H1 (cell line): ENCODE results near the gene TWNK. TPM values are rescaled to one million over a fixed set of nuclear protein-coding genes. Genes with fewer than 3 reads are reported as not detected.

Experiments used
- CTCF ChIA-PET: fragments of 300-600 bp; sonication (Branson Sonifier 250); formaldehyde crosslinking; loops from one replicate; lab custom pipeline; 2021; ENCODE audit not compliant: partially characterized antibody; lab: Charles Lee
- POLR2A ChIA-PET: fragments of 300-600 bp; sonication (Branson Sonifier 250); formaldehyde crosslinking; loops from one replicate; lab custom pipeline; 2021; ENCODE audit warnings: inconsistent platforms; ENCODE audit not compliant: partially characterized antibody; lab: Charles Lee
- DNase-seq, 2 experiments: peaks; one replicate each; pipeline versions ENCODE4 v3.0.0 to v3.0.0-alpha.2; 2010 to 2022; ENCODE audit warnings: low spot score in 2 of 2, low read depth in 1 of 2, mixed read lengths in 1 of 2
- FAIRE-seq: peaks from 2 replicates; lab custom pipeline; 2011; peaks lifted over from hg19 to GRCh38; lab: Jason Lieb, UNC
- H2AFZ ChIP-seq: 2 replicates; pipeline ENCODE4 v1.8.1; 2012; ENCODE audit warnings: low read length, inconsistent platforms
- H2AK5ac ChIP-seq: 2 replicates; pipeline ENCODE4 v1.6.1; 2013; ENCODE audit warnings: low read depth, low read length
- H2BK120ac ChIP-seq: replicated peaks from 2 replicates; pipeline ENCODE3; 2013; ENCODE audit warnings: low read depth, low read length, inconsistent platforms
- H2BK12ac ChIP-seq: 2 replicates; pipeline ENCODE4 v1.6.1; 2013; ENCODE audit warnings: low read depth, low read length
- H2BK15ac ChIP-seq: 2 replicates; pipeline ENCODE4 v1.6.1; 2013; ENCODE audit warnings: low read length
- H2BK20ac ChIP-seq: 2 replicates; pipeline ENCODE4 v1.6.1; 2013; ENCODE audit warnings: low read length
- H2BK5ac ChIP-seq: 2 replicates; pipeline ENCODE4 v1.6.1; 2013; ENCODE audit warnings: low read depth, low read length
- H3K14ac ChIP-seq: 2 replicates; pipeline ENCODE4 v1.6.1; 2013; ENCODE audit warnings: inconsistent platforms; ENCODE audit not compliant: insufficient read length
- H3K18ac ChIP-seq: 2 replicates; pipeline ENCODE4 v1.6.1; 2013; ENCODE audit warnings: low read length; ENCODE audit errors: extremely low read depth
- H3K23ac ChIP-seq: 2 replicates; pipeline ENCODE4 v1.6.1; 2013; ENCODE audit warnings: inconsistent platforms; ENCODE audit not compliant: insufficient read length
- H3K23me2 ChIP-seq: 2 replicates; pipeline ENCODE4 v1.6.1; 2013; ENCODE audit warnings: low read depth, low read length
- H3K27ac ChIP-seq: 2 replicates; pipeline ENCODE4 v1.6.1; 2011; ENCODE audit warnings: low read depth, low read length, inconsistent platforms
- H3K27me3 ChIP-seq, 4 experiments: replicated peaks in 1 of 4; 1 replicate in 1 of 4; 2 replicates in 3 of 4; pipeline versions ENCODE4 v1.6.1 to v1.8.1; 2011 to 2013; ENCODE audit warnings: low read length in 3 of 4, mild to moderate bottlenecking in 3 of 4, inconsistent platforms in 2 of 4, mixed read lengths in 2 of 4, moderate library complexity in 1 of 4; ENCODE audit not compliant: control insufficient read depth in 3 of 4, insufficient read depth in 3 of 4; ENCODE audit errors: extremely low read depth in 1 of 4
- H3K36me3 ChIP-seq, 4 experiments: 2 replicates each; pipeline versions ENCODE4 v1.6.1 to v1.8.1; 2011 to 2013; ENCODE audit warnings: mild to moderate bottlenecking in 4 of 4, low read length in 3 of 4, moderate library complexity in 2 of 4, control low read depth in 1 of 4, inconsistent platforms in 1 of 4; ENCODE audit not compliant: insufficient read depth in 4 of 4, control insufficient read depth in 2 of 4
- H3K4ac ChIP-seq: replicated peaks from 2 replicates; pipeline ENCODE3; 2013; ENCODE audit warnings: low read length, low read depth, mixed read lengths, inconsistent platforms; ENCODE audit not compliant: insufficient read length
- H3K4me1 ChIP-seq, 4 experiments: replicated peaks in 1 of 4; 1 replicate in 1 of 4; 2 replicates in 3 of 4; pipeline versions ENCODE4 v1.6.1 to v1.8.1; 2011 to 2013; ENCODE audit warnings: low read length in 3 of 4, inconsistent platforms in 2 of 4, mixed read lengths in 1 of 4; ENCODE audit not compliant: insufficient read depth in 4 of 4, control insufficient read depth in 3 of 4
- H3K4me2 ChIP-seq, 2 experiments: 2 replicates each; pipeline versions ENCODE4 v1.6.1 to v1.8.1; 2011 to 2013; ENCODE audit warnings: low read depth in 2 of 2, low read length in 2 of 2, control low read depth in 1 of 2, inconsistent platforms in 1 of 2, mild to moderate bottlenecking in 1 of 2; ENCODE audit not compliant: insufficient read depth in 1 of 2
- H3K4me3 ChIP-seq, 4 experiments: fragments of 200-600, 300-600 bp in 1 of 4; sonication (generic), shearing (Covaris generic), sonication (Bioruptor Twin) in 1 of 4; 2 replicates each; pipeline versions ENCODE4 v1.5.1 to v1.8.1; 2011 to 2016; ENCODE audit warnings: low read length in 4 of 4, low read depth in 3 of 4, control low read depth in 2 of 4, inconsistent platforms in 2 of 4, mild to moderate bottlenecking in 2 of 4, mixed read lengths in 1 of 4, moderate library complexity in 1 of 4; ENCODE audit not compliant: insufficient read depth in 2 of 4; ENCODE audit errors: extremely low read depth in 1 of 4
- H3K56ac ChIP-seq: replicated peaks from 2 replicates; pipeline ENCODE3; 2013; ENCODE audit warnings: low read depth, mild to moderate bottlenecking, mixed read lengths, low read length, inconsistent platforms; ENCODE audit not compliant: insufficient read length
- H3K79me1 ChIP-seq: 2 replicates; pipeline ENCODE4 v1.6.1; 2013; ENCODE audit warnings: low read depth, low read length, control low read depth
- H3K79me2 ChIP-seq, 2 experiments: 2 replicates each; pipeline versions ENCODE4 v1.6.1 to v1.8.1; 2012 to 2013; ENCODE audit warnings: low read length in 2 of 2, mild to moderate bottlenecking in 2 of 2, inconsistent platforms in 1 of 2; ENCODE audit not compliant: insufficient read depth in 2 of 2, control insufficient read depth in 1 of 2
- H3K9ac ChIP-seq, 4 experiments: replicated peaks in 1 of 4; 1 replicate in 1 of 4; 2 replicates in 3 of 4; pipeline versions ENCODE4 v1.6.1 to v1.8.1; 2011 to 2013; ENCODE audit warnings: low read depth in 3 of 4, low read length in 3 of 4, control low read depth in 2 of 4, mild to moderate bottlenecking in 2 of 4, moderate library complexity in 2 of 4, inconsistent platforms in 1 of 4; ENCODE audit errors: extremely low read depth in 1 of 4
- H3K9me3 ChIP-seq, 2 experiments: 2 replicates each; pipeline versions ENCODE4 v1.6.1 to v1.8.1; 2012 to 2013; ENCODE audit warnings: mild to moderate bottlenecking in 2 of 2, moderate library complexity in 2 of 2, control low read depth in 1 of 2, inconsistent platforms in 1 of 2, low read depth in 1 of 2, low read length in 1 of 2, mixed read lengths in 1 of 2; ENCODE audit not compliant: insufficient read depth in 2 of 2
- H4K20me1 ChIP-seq, 2 experiments: replicated peaks in 1 of 2; 2 replicates each; pipeline versions ENCODE3 to v1.8.1; 2011 to 2013; ENCODE audit warnings: inconsistent platforms in 2 of 2, low read length in 2 of 2, mild to moderate bottlenecking in 1 of 2; ENCODE audit not compliant: insufficient read depth in 2 of 2, control insufficient read depth in 1 of 2
- H4K5ac ChIP-seq: 2 replicates; pipeline ENCODE4 v1.6.1; 2013; ENCODE audit warnings: low read length, low read depth, mixed read lengths, inconsistent platforms; ENCODE audit not compliant: insufficient read length
- H4K8ac ChIP-seq: 2 replicates; pipeline ENCODE4 v1.8.0; 2013; ENCODE audit warnings: mild to moderate bottlenecking, moderate library complexity, low read length, inconsistent platforms; ENCODE audit not compliant: insufficient read depth; ENCODE audit errors: extremely low read depth
- H4K91ac ChIP-seq: replicated peaks from 2 replicates; pipeline ENCODE3; 2013; ENCODE audit warnings: low read length, mixed read lengths, inconsistent platforms; ENCODE audit not compliant: insufficient read length
- BRCA1 ChIP-seq: IDR thresholded peaks from 2 replicates; pipeline ENCODE4 v1.6.1; 2012; ENCODE audit warnings: low read depth, low read length, improper control_type of control experiment
- CBX8 ChIP-seq: fragments of 300-800, 300-1000 bp; sonication (generic); IDR thresholded peaks from 2 replicates; pipeline ENCODE4 v1.7.1; 2016; ENCODE audit warnings: low read depth, low read length, borderline replicate concordance
- CHD1 ChIP-seq: IDR thresholded peaks from 2 replicates; pipeline ENCODE4 v1.6.1; 2012; ENCODE audit warnings: low read depth, low read length, improper control_type of control experiment
- CTBP2 ChIP-seq: IDR thresholded peaks from 2 replicates; pipeline ENCODE4 v1.7.0; 2011; ENCODE audit warnings: borderline replicate concordance, mild to moderate bottlenecking, moderate library complexity, mixed read lengths, low read length; ENCODE audit not compliant: insufficient read depth, insufficient read length
- E2F6 ChIP-seq: IDR thresholded peaks from 2 replicates; pipeline ENCODE4 v1.6.1; 2012; ENCODE audit warnings: inconsistent platforms
- EGR1 ChIP-seq: IDR thresholded peaks from 2 replicates; pipeline ENCODE4 v1.6.1; 2011; ENCODE audit warnings: low read depth, low read length, borderline replicate concordance
- KDM4A ChIP-seq: IDR thresholded peaks from one replicate; pipeline ENCODE4 v1.7.1; 2012; ENCODE audit warnings: low read depth, mild to moderate bottlenecking, moderate library complexity, low read length, inconsistent platforms; ENCODE audit not compliant: severe bottlenecking
- KDM5A ChIP-seq: fragments of 200-600 bp; IDR thresholded peaks from 2 replicates; pipeline ENCODE4 v1.7.1; 2012; ENCODE audit warnings: mild to moderate bottlenecking, low read length, inconsistent platforms, mixed read lengths
- NANOG ChIP-seq: IDR thresholded peaks from 2 replicates; pipeline ENCODE4 v1.6.1; 2011; ENCODE audit warnings: low read length, low read depth, mild to moderate bottlenecking, inconsistent platforms; ENCODE audit not compliant: insufficient read depth, poor library complexity, severe bottlenecking
- POU5F1 ChIP-seq: IDR thresholded peaks from 2 replicates; pipeline ENCODE4 v1.6.1; 2011; ENCODE audit warnings: low read depth, mild to moderate bottlenecking, low read length, moderate library complexity
- RXRA ChIP-seq: IDR thresholded peaks from 2 replicates; pipeline ENCODE4 v1.6.1; 2011; ENCODE audit warnings: low read depth, mild to moderate bottlenecking, low read length, moderate library complexity; ENCODE audit not compliant: insufficient read depth
- SP1 ChIP-seq: IDR thresholded peaks from 2 replicates; pipeline ENCODE4 v1.6.1; 2011; ENCODE audit warnings: low read depth, low read length
- SP4 ChIP-seq: IDR thresholded peaks from 2 replicates; pipeline ENCODE4 v1.6.1; 2012; ENCODE audit warnings: low read length, inconsistent platforms
- TAF1 ChIP-seq: IDR thresholded peaks from 2 replicates; pipeline ENCODE4 v1.6.1; 2011; ENCODE audit warnings: mild to moderate bottlenecking, low read depth, low read length
- WGBS, 2 experiments: shearing (Covaris generic) in 1 of 2; methylation state at CpG; one replicate each; pipeline versions ENCODE4 v1.1.6 to v1.1.7; 2013 to 2015; ENCODE audit warnings: low lambda C conversion rate in 2 of 2, mixed read lengths in 2 of 2, inconsistent platforms in 1 of 2, low coverage in 1 of 2, missing lambda C conversion rate in 1 of 2; ENCODE audit not compliant: insufficient replicate concordance in 2 of 2, insufficient coverage in 1 of 2, insufficient read length in 1 of 2; ENCODE audit errors: extremely low coverage in 1 of 2, missing lambda C conversion rate in 1 of 2; 5-methylcytosine and 5-hydroxymethylcytosine counted together
- polyA plus RNA-seq, 7 experiments: library from polyadenylated mRNA; depleted of rRNA in 3 of 7; stranded (reverse) in 5 of 7; unstranded in 2 of 7; fragments of >200 nt in 5 of 7; fragments of 200-250 nt in 2 of 7; gene quantifications; 1 replicate in 5 of 7; 2 replicates in 1 of 7; 4 replicates in 1 of 7; pipeline versions ENCODE4 v1.2.1 to v1.2.3, GENCODE V29; 2011 to 2013; ENCODE audit warnings: missing spikeins in 2 of 7, mixed read lengths in 2 of 7
- total RNA-seq: library from RNA; stranded (reverse); fragmentation: NEBNext Ultra II Directional; extraction: Animal tissue kit (Norgen Biotek cat#: 25700); gene quantifications from 2 replicates; pipeline ENCODE4 v1.2.1, GENCODE V29; 2021

Gene TWNK
- total and polyA plus RNA-seq, 2 of the 8 experiments (the other 6 are each of a cell fraction or from before 2014, with no cell fraction given): 15.4 to 32.5 TPM

- H3K79me1 ChIP-seq: no peaks in the 10 kb centered on the region
- H2BK15ac ChIP-seq: no peak overlapping the region
- H4K20me1 ChIP-seq: peaks cover 0 to 11% of the 10 kb centered on the region in 2 experiments
- CTCF ChIA-PET: interaction anchor here (1.1 to 2.7 kb wide), 4 partner anchors 8 to 38 kb away, joined by 4 to 9 read pairs (median 4); no protein-coding TSS in a partner anchor
- H2AFZ ChIP-seq: no peak overlapping the region
- H3K4ac ChIP-seq: no peak overlapping the region
- H3K23ac ChIP-seq: no peak overlapping the region
- no peaks in the 10 kb centered on the region for H3K9me3 ChIP-seq
- no peak overlapping the region for H3K4me3 ChIP-seq
- H3K36me3 ChIP-seq: peaks cover 0 to 18% (median 5%) of the 10 kb centered on the region in 4 experiments; a peak in 4 of 8 replicates
- H3K79me2 ChIP-seq: no peaks in the 10 kb centered on the region
- H3K9ac ChIP-seq: no peak overlapping the region
- H2BK120ac ChIP-seq: no peak overlapping the region
- no peak overlapping the region for H3K27ac ChIP-seq
- H3K4me1 ChIP-seq: peaks cover 0 to 4% (median 1%) of the 10 kb centered on the region in 4 experiments; a peak in 1 of 7 replicates
- H4K8ac ChIP-seq: no peak overlapping the region
- no peaks in the 10 kb centered on the region for H3K23me2 ChIP-seq
- H2BK5ac ChIP-seq: no peak overlapping the region
- DNase-seq (no peak), FAIRE-seq (no peak)
- H4K5ac ChIP-seq: no peak overlapping the region
- POLR2A ChIA-PET: interaction anchor here (1.0 to 1.7 kb wide), 5 partner anchors 8 to 14 kb away, joined by 3 to 8 read pairs (median 4); partner anchors contain the start of genes MRPL43 and TWNK
- H3K4me2 ChIP-seq: no peak overlapping the region
- no peak overlapping the region for H3K56ac ChIP-seq
- H2BK20ac ChIP-seq: no peak overlapping the region
- H2AK5ac ChIP-seq: no peak overlapping the region
- H4K91ac ChIP-seq: no peak overlapping the region
- no peak overlapping the region for H2BK12ac ChIP-seq
- H3K18ac ChIP-seq: no peak overlapping the region
- no peak overlapping the region for H3K14ac ChIP-seq
- no peaks in the 10 kb centered on the region for H3K27me3 ChIP-seq
- WGBS, 2 experiments: 92 to 100% methylated on average over 1 to 3 of the region's 3 CpGs
- TF ChIP-seq KDM4A (no peak), CHD1 (no peak), BRCA1 (no peak), RXRA (no peak), EGR1 (no peak), TAF1 (no peak), CTBP2 (no peak), SP1 (no peak), KDM5A (no peak), POU5F1 (no peak), SP4 (no peak), E2F6 (no peak), CBX8 (no peak), NANOG (no peak)
These were observed 10.4 kb upstream of the TWNK start for GRCh38 chr10:100976906-100977305.
